ENCODE measurements around the gene MCRIP1.

DNA sequence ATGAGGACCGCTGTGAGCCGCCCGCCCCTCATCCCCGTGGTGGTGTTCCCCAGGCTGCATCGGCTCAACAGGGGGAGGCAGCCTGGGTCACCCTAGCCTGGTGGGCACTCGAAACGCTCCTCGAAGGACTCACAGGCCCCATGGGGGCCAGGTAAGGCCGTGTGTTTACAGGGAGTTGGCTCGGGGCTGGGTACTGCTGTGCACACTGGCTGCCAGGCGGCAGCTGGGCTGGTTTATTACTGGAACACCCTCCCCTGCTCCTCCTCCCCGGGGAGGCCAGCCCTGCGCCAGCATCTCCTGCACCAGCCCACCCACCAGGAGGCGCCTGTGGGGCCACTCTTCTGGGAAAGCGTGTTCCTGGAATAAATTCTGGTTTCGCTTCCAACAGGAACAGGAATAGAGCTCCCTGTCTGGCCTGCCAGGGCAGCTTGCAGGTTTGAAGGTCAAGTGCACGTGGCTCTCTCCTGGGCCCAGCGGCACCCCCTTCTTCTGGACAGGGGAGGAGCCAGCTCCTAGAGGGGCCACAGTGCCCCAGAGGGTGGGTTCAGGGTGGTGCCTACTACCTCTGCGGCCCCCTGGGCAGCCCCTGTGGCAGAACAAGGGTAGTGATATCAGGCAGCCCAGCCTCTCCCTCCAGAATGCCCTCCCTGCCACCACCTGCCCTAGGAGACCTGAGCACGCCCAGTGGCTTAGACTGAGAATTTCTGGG lies 11.3 kb downstream of the MCRIP1 start:
- TF ChIP-seq ZNF274 (IDR thresholded peaks at IDR 0.05; ENCODE audit: low read depth, low read length) (no peak), YY1 (IDR thresholded peaks at IDR 0.05; ENCODE audit: insufficient read depth, insufficient read length) (no peak)

All from NT2/D1 (cell line).